Subcutaneous abdominal adipose tissue (tissue), 5 donors: Measurements from ENCODE around the gene TTLL8.
"Not testable (repeated sequence)": the region's sequence is repeated elsewhere in the genome, so short reads cannot be mapped to it uniquely, and the experiment has no call there.

Source experiments
- H3K27ac ChIP-seq: one replicate; pipeline ENCODE4 v1.7.0; 2013; ENCODE audit warnings: low read depth, mild to moderate bottlenecking, inconsistent platforms, low read length, moderate library complexity
- H3K27me3 ChIP-seq, 5 donors: one replicate each; pipeline ENCODE4 v1.7.0; 2013; ENCODE audit warnings: low read length in 5 of 5, inconsistent platforms in 1 of 5; ENCODE audit not compliant: control insufficient read depth in 5 of 5, insufficient read depth in 4 of 5
- H3K36me3 ChIP-seq, 5 donors: one replicate each; pipeline ENCODE4 v1.7.0; 2013; ENCODE audit warnings: low read length in 5 of 5; ENCODE audit not compliant: control insufficient read depth in 5 of 5, insufficient read depth in 5 of 5
- H3K4me1 ChIP-seq, 5 donors: one replicate each; pipeline ENCODE4 v1.7.0; 2013; ENCODE audit warnings: low read length in 5 of 5, mild to moderate bottlenecking in 3 of 5, moderate library complexity in 1 of 5; ENCODE audit not compliant: control insufficient read depth in 5 of 5, insufficient read depth in 5 of 5
- H3K4me3 ChIP-seq, 5 donors: one replicate each; pipeline ENCODE4 v1.7.0; 2013; ENCODE audit warnings: low read length in 5 of 5, low read depth in 1 of 5
- H3K9ac ChIP-seq, 5 donors: one replicate each; pipeline ENCODE4 v1.7.0; 2013; ENCODE audit warnings: low read length in 5 of 5, mild to moderate bottlenecking in 4 of 5, moderate library complexity in 3 of 5
- H3K9me3 ChIP-seq, 5 donors: one replicate each; pipeline ENCODE4 v1.7.0; 2013; ENCODE audit warnings: low read length in 5 of 5; ENCODE audit not compliant: control insufficient read depth in 5 of 5
- donor health status: healthy.
- donor health status: healthy.
- donor health status: healthy.
- donor health status: healthy.
- donor health status: healthy.

Gene TTLL8

GRCh38 chr22:49991167-49991566 lies 66.9 kb downstream of the TTLL8 start:
- Histone ChIP-seq H3K27ac (no peak overlapping the region), H3K36me3 (no peaks in the 10 kb centered on the region), H3K4me1 (peaks cover 0 to 11% (median 9%) of the 10 kb centered on the region in 5 donors)

GRCh38 chr22:49989826-49990225 lies 68.3 kb downstream of the TTLL8 start:
- not testable (repeated sequence) for H3K27ac ChIP-seq, H3K4me3 ChIP-seq, H3K9ac ChIP-seq, H3K27me3 ChIP-seq, H3K36me3 ChIP-seq
- Histone ChIP-seq H3K4me1 (peaks cover 0 to 11% (median 9%) of the 10 kb centered on the region in 5 donors), H3K9me3 (peaks cover 4 to 23% (median 18%) of the 10 kb centered on the region in 5 donors)

More at GRCh38 chr22:49991167-49991566, 66.9 kb downstream of the TTLL8 start:
- H3K4me3 ChIP-seq: no peak overlapping the region
- H3K27me3 ChIP-seq: no peaks in the 10 kb centered on the region
- no peak overlapping the region for H3K9ac ChIP-seq
- peaks cover 4 to 19% (median 15%) of the 10 kb centered on the region in 5 donors for H3K9me3 ChIP-seq

GRCh38 chr22:49986325-49986724 lies 71.8 kb downstream of the TTLL8 start:
- Histone ChIP-seq H3K4me1 (peaks cover 0 to 11% (median 7%) of the 10 kb centered on the region in 5 donors), H3K27me3 (peaks cover 5 to 11% (median 8%) of the 10 kb centered on the region in 5 donors), H3K9ac (no peak overlapping the region), H3K9me3 (peaks cover 3 to 15% (median 11%) of the 10 kb centered on the region in 5 donors), H3K27ac (no peak overlapping the region), H3K36me3 (no peaks in the 10 kb centered on the region), H3K4me3 (no peak overlapping the region)

GRCh38 chr22:49983148-49984042 lies 74.7 kb downstream of the TTLL8 start:
- Histone ChIP-seq H3K9ac (no peak overlapping the region), H3K4me3 (peak overlapping the region in 3 of 5 donors; percentile 22 to 47 (median 22)), H3K9me3 (peaks cover 0 to 12% (median 4%) of the 10 kb centered on the region in 5 donors), H3K4me1 (peaks cover 0 to 11% (median 7%) of the 10 kb centered on the region in 5 donors), H3K27ac (no peak overlapping the region), H3K36me3 (no peaks in the 10 kb centered on the region), H3K27me3 (peaks cover 5 to 11% (median 8%) of the 10 kb centered on the region in 5 donors)

GRCh38 chr22:49981799-49982198 lies 76.3 kb downstream of the TTLL8 start:
- not testable (repeated sequence) for H3K36me3 ChIP-seq, H3K9ac ChIP-seq
- peaks cover 0 to 12% (median 4%) of the 10 kb centered on the region in 5 donors for H3K9me3 ChIP-seq

GRCh38 chr22:49979587-49980264 lies 78.4 kb downstream of the TTLL8 start:
- no peak overlapping the region for H3K27ac ChIP-seq
- no peak overlapping the region for H3K9ac ChIP-seq
- H3K4me1 ChIP-seq: peaks cover 0 to 17% (median 11%) of the 10 kb centered on the region in 5 donors
- H3K9me3 ChIP-seq: peaks cover 0 to 6% (median 0%) of the 10 kb centered on the region in 5 donors
- peaks cover 5 to 11% (median 8%) of the 10 kb centered on the region in 5 donors for H3K27me3 ChIP-seq
- H3K36me3 ChIP-seq: no peaks in the 10 kb centered on the region
- H3K4me3 ChIP-seq: no peak overlapping the region

More at GRCh38 chr22:49981799-49982198, 76.3 kb downstream of the TTLL8 start:
- Histone ChIP-seq H3K4me1 (peaks cover 0 to 11% (median 7%) of the 10 kb centered on the region in 5 donors), H3K27me3 (peaks cover 5 to 11% (median 8%) of the 10 kb centered on the region in 5 donors)
- not testable (repeated sequence) for H3K4me3 ChIP-seq, H3K27ac ChIP-seq

GRCh38 chr22:49977578-49977977 lies 80.5 kb downstream of the TTLL8 start:
- no peaks in the 10 kb centered on the region for H3K36me3 ChIP-seq
- no peak overlapping the region for H3K4me3 ChIP-seq

GRCh38 chr22:49976439-49977175 lies 81.5 kb downstream of the TTLL8 start:
- Histone ChIP-seq H3K9ac (no peak overlapping the region), H3K27me3 (no peaks in the 10 kb centered on the region), H3K4me3 (no peak overlapping the region), H3K36me3 (no peaks in the 10 kb centered on the region), H3K9me3 (peaks cover 0 to 6% (median 0%) of the 10 kb centered on the region in 5 donors), H3K27ac (peak overlapping the region; percentile 48), H3K4me1 (peaks cover 0 to 19% (median 11%) of the 10 kb centered on the region in 5 donors)

More at GRCh38 chr22:49977578-49977977, 80.5 kb downstream of the TTLL8 start:
- Histone ChIP-seq H3K27me3 (peaks cover 0 to 2% (median 1%) of the 10 kb centered on the region in 5 donors), H3K27ac (no peak overlapping the region), H3K4me1 (peaks cover 0 to 9% (median 5%) of the 10 kb centered on the region in 5 donors), H3K9me3 (peaks cover 0 to 6% (median 0%) of the 10 kb centered on the region in 5 donors), H3K9ac (no peak overlapping the region)

- H3K9me3 ChIP-seq: peaks cover 0 to 6% (median 0%) of the 10 kb centered on the region in 5 donors
- no peak overlapping the region for H3K4me3 ChIP-seq
- H3K27me3 ChIP-seq: no peaks in the 10 kb centered on the region
- peak overlapping the region; percentile 48 for H3K27ac ChIP-seq
- peaks cover 0 to 27% (median 17%) of the 10 kb centered on the region in 5 donors for H3K4me1 ChIP-seq
- H3K9ac ChIP-seq: no peak overlapping the region
- no peaks in the 10 kb centered on the region for H3K36me3 ChIP-seq
Measured at GRCh38 chr22:49975543-49976389, 82.3 kb downstream of the TTLL8 start.
